Measurements from ENCODE around the gene CNTNAP2. TPM values are rescaled to one million over a fixed set of nuclear protein-coding genes. Genes with fewer than 3 reads are reported as not detected.

CNTNAP2 gene
- total and polyA plus RNA-seq, 2 of the 4 experiments (the other 2 are of a cell fraction), result not detected

DNA sequence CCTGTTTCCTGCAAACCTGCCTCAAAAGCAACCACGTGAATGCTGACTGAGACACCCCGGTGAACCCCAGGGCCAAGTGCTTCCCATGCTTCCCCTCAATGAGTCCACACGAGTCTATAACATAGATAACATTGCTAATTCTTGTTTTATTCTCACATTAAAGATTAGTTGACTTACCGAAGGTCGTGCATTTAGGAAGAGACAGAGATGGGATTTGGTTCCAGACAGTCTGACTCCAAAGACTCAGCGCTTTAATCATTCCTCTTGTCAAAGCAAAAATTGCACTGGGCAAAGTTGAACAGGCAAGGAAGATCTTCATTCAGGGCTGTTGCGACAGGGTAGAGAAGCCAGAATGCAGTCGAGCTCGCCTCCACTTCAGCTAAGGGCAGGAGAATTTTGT, 2038.4 kb downstream of the CNTNAP2 start:
- ATAC-seq (ENCODE audit: low read depth) (no peak), DNase-seq (no peak)
- H3K27ac ChIP-seq (ENCODE audit: insufficient read depth, low read length), result no peak overlapping the region
- no peak overlapping the region for H3K56ac ChIP-seq (ENCODE audit: extremely low read depth, insufficient read depth, low read length)
- H2AFZ ChIP-seq (replicated peaks; ENCODE audit: low read length, poor library complexity), result no peak overlapping the region
- no peaks in the 10 kb centered on the region for H3K4me1 ChIP-seq (ENCODE audit: control insufficient read depth, insufficient read depth, low read length)
- H3K36me3 ChIP-seq (ENCODE audit: control insufficient read depth, insufficient read depth, low read length), result no peaks in the 10 kb centered on the region
- in situ Hi-C loops (cut with MboI; ENCODE audit: low sequenced_read_pairs) (no loop called here), intact Hi-C loops (cut with micrococcal nuclease) (no loop called here), dilution Hi-C loops (cut with HindIII; ENCODE audit: low sequenced_read_pairs, unreplicated experiment) (no loop called here)
- H3K79me1 ChIP-seq (ENCODE audit: low read depth in 1 of 2, low read length in 2 of 2), result no peaks in the 10 kb centered on the region
- no peak overlapping the region for H2BK5ac ChIP-seq (ENCODE audit: low read depth, low read length, poor library complexity, severe bottlenecking)
- no peak overlapping the region for H3K18ac ChIP-seq (ENCODE audit: low read depth, low read length)
- peaks cover 21% of the 10 kb centered on the region for H3K9me3 ChIP-seq (ENCODE audit: control insufficient read depth, insufficient read depth, low read length)
- H3K4me2 ChIP-seq (ENCODE audit: low read depth, low read length), result no peak overlapping the region
- no peak overlapping the region for H4K8ac ChIP-seq (ENCODE audit: low read depth in 2 of 2, low read length in 2 of 2)
- H3K14ac ChIP-seq (replicated peaks; ENCODE audit: low read depth, low read length), result no peak overlapping the region
- no peak overlapping the region for H4K5ac ChIP-seq (ENCODE audit: low read depth, low read length)
- CTCF ChIA-PET, result no interaction called here
- H2BK20ac ChIP-seq (ENCODE audit: low read depth, low read length), result no peak overlapping the region
- no peak overlapping the region for H3K4ac ChIP-seq (ENCODE audit: low read depth, low read length)
- no peak overlapping the region for H4K91ac ChIP-seq (ENCODE audit: insufficient read depth, low read depth, low read length)
- no peak overlapping the region for H2BK15ac ChIP-seq (ENCODE audit: low read depth, low read length)
- H4K20me1 ChIP-seq (ENCODE audit: insufficient read depth, low read length), result no peaks in the 10 kb centered on the region
- H3K4me3 ChIP-seq (ENCODE audit: insufficient read depth, low read depth, low read length), result no peak overlapping the region
- no peak overlapping the region for H3K23ac ChIP-seq (ENCODE audit: low read depth, low read length)
- no peaks in the 10 kb centered on the region for H3K27me3 ChIP-seq (ENCODE audit: control insufficient read depth, insufficient read depth, low read length)
- H2AK9ac ChIP-seq (replicated peaks; ENCODE audit: low read depth, low read length, poor library complexity), result no peak overlapping the region
- no peak overlapping the region for H3K9ac ChIP-seq (ENCODE audit: low read depth, low read length)
- no TSS peak for BruUV-seq (replicated peaks)
- 31% methylated on average over 2 of the region's 9 CpGs; no CpG with 5 or more reads in 1 of the 2 experiments for WGBS, 2 experiments (ENCODE audit: extremely low coverage in 2 of 2, insufficient read length in 1 of 2)
- H2AK5ac ChIP-seq (ENCODE audit: low read depth, low read length), result no peak overlapping the region
- no peak for TF ChIP-seq SMC3 (IDR thresholded peaks at IDR 0.05; ENCODE audit: low read depth, low read length)
- TF ChIP-seq, protein P1, sequence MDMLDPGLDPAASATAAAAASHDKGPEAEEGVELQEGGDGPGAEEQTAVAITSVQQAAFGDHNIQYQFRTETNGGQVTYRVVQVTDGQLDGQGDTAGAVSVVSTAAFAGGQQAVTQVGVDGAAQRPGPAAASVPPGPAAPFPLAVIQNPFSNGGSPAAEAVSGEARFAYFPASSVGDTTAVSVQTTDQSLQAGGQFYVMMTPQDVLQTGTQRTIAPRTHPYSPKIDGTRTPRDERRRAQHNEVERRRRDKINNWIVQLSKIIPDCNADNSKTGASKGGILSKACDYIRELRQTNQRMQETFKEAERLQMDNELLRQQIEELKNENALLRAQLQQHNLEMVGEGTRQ (IDR thresholded peaks at IDR 0.05; ENCODE audit: low read depth, low read length), result no peak
- TF ChIP-seq, protein P2, sequence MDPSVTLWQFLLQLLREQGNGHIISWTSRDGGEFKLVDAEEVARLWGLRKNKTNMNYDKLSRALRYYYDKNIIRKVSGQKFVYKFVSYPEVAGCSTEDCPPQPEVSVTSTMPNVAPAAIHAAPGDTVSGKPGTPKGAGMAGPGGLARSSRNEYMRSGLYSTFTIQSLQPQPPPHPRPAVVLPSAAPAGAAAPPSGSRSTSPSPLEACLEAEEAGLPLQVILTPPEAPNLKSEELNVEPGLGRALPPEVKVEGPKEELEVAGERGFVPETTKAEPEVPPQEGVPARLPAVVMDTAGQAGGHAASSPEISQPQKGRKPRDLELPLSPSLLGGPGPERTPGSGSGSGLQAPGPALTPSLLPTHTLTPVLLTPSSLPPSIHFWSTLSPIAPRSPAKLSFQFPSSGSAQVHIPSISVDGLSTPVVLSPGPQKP (IDR thresholded peaks at IDR 0.05; ENCODE audit: borderline replicate concordance, low read depth, low read length), result no peak
- TF ChIP-seq CEBPB (IDR thresholded peaks at IDR 0.05; ENCODE audit: low read depth, low read length), result no peak
- no peak for TF ChIP-seq NFE2L2 (IDR thresholded peaks at IDR 0.05; ENCODE audit: low read depth, low read length)
- no peak for TF ChIP-seq CHD1 (IDR thresholded peaks at IDR 0.05; ENCODE audit: low read depth, low read length)
- no peak for TF ChIP-seq MAFK (IDR thresholded peaks at IDR 0.05; ENCODE audit: low read depth, low read length)
- no peak for TF ChIP-seq POLR2A (IDR thresholded peaks at IDR 0.05; ENCODE audit: low read depth, low read length)
- no peak for TF ChIP-seq RAD21 (IDR thresholded peaks at IDR 0.05; ENCODE audit: low read length)
- no peak for TF ChIP-seq MAZ (IDR thresholded peaks at IDR 0.05; ENCODE audit: borderline replicate concordance, low read depth, low read length)
- no peak for TF ChIP-seq RFX5 (IDR thresholded peaks at IDR 0.05; ENCODE audit: low read depth, low read length)
- no peak for TF ChIP-seq RCOR1 (IDR thresholded peaks at IDR 0.05; ENCODE audit: insufficient replicate concordance, low read length)
- POLR2A ChIA-PET (ENCODE audit: unreplicated experiment), result no interaction called here
- no peak overlapping the region for H2BK120ac ChIP-seq (ENCODE audit: low read depth, low read length)
- H3K9me1 ChIP-seq (ENCODE audit: insufficient read depth, low read length), result no peaks in the 10 kb centered on the region
